ENCODE data around the gene PRCP. TPM values are rescaled to one million over a fixed set of nuclear protein-coding genes. Genes with fewer than 3 reads are reported as not detected.

Gene PRCP
- total RNA-seq, 1 donor from 2014 or later: 215 TPM

- DNase-seq (ENCODE audit: extremely low read depth, low read depth, low spot score): no peak
Measured at GRCh38 chr11:82791779-82792178, 108.5 kb downstream of the PRCP start.

- DNase-seq (ENCODE audit: extremely low read depth, low read depth, low spot score): no peak
Measured at GRCh38 chr11:82790723-82791484, 109.3 kb downstream of the PRCP start.

DNA sequence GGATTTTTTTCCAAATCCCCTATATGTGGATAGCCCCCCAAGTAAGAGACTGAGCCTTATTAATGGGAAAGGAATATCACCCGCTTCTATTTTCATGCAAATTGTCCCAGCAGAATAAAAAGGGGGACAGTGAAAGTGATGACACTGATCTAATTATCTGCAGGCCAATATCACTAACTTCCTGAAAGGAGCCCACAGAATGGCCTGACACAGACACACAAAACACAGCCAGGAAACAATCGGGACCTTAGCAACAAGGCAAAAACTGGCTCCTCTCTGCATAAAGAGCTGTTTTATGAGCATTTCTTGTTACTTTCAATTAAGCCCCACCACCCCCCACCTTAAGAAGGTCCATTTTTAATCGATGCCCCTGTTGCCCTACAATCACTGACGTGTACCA is 112.2 kb downstream of the PRCP start:
- no peak for DNase-seq (ENCODE audit: extremely low read depth, low read depth, low spot score)

GRCh38 chr11:82786836-82787235 is 113.4 kb downstream of the PRCP start:
- DNase-seq (ENCODE audit: extremely low read depth, low read depth, low spot score): no peak

DNA sequence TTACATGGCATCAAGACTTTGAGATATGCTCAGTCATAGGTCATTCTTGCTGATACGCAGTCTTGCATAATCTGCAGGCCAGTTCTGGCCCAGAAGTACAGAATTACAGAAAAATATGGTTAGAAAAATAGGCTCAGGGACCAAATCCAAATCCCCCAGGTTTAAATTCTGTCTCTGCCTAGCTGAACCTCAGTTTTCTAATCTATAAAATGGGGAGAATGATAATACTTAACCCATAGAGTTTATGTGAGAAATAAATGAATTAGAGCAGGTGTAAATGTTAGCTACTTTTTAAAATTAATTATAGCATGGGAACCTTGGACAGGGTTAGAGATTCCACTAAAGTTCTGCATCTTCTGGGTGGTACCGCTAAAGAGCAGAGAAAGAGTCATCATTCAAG is 114.2 kb downstream of the PRCP start:
- no peak for DNase-seq (ENCODE audit: extremely low read depth, low read depth, low spot score)

DNA sequence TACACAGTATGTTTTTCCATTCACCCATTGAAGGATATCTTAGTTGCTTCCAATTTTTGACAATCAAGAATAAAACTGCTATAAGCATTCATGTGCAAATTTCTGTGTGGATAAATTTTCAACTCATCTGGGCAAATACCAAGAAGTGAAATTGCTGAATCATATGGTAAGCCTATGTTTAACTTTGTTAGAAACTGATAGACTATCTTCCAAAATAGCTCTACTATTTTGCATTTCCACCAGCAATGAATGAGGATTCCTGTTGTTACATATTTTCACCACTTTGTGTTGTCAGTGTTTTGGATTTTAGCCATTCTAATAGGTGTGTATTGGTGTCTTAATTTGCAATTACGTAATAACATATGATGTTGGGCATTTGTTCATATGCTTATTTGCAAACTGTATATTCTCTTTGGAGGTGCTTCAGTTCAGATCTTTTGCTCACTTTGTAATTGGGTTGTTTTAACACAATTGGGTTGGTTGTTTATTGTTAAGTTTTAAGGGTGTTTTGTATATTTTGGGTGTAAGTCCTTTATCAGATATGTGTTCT is 117.3 kb downstream of the PRCP start:
- no peak for DNase-seq (ENCODE audit: extremely low read depth, low read depth, low spot score)

DNA sequence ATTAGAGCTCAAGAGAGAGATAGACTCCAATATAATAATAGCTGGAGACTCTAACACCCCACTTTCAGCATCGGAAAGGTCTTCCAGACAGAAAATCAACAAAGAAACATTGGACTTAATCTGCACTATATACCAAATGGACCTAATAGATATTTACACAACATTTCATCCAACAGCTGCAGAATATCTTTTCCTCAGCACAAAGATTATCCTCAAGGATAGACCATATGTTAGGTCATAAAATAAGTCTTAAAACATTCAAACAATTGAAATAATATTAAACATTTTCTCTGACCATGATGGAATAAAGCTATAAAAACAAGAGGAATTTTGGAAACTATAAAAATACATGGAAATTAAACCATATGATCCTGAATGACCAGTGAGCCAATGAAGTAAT is 121.5 kb downstream of the PRCP start:
- DNase-seq (ENCODE audit: extremely low read depth, low read depth, low spot score): no peak

GRCh38 chr11:82776377-82776776 is 123.9 kb downstream of the PRCP start:
- no peak for DNase-seq (ENCODE audit: extremely low read depth, low read depth, low spot score)

DNA sequence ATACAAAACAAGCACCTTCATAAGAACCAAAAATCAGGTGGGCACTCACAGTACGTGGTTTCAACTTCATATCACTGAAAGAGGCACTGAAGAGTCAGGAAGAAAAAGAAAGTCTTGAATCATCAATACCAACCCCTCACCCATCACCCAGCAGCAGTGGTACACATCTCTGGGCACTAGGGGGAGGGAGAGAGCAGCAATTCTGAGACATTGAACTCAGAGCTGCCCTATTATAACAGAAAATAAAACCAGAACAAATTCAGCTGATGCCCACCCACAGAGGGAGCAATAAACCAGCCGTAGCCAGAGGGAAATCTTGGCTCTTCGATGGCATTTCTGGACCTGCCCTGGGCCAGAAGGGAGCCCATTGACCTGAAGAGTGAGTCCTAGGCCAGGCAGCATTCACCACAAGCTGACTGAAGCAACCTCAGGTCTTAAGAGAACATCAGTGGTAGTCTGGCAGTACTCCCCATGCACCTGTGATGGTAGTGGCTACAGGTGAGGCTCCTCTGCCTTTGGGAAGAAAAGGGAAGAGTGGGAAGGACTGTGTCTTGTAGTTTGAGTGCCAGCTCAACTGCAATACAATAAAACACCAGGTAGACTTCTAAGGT is 124.4 kb downstream of the PRCP start:
- DNase-seq (ENCODE audit: extremely low read depth, low read depth, low spot score): peak; percentile 55

- DNase-seq (ENCODE audit: extremely low read depth, low read depth, low spot score): no peak
Measured at GRCh38 chr11:82775218-82775617, 125.0 kb downstream of the PRCP start.

Other genes with a start within 250 kb of the PRCP start
- gene FAM181B, start 166.6 kb downstream of the PRCP start, total RNA-seq: 0.05 and 0.06 TPM in 2 replicates
- 1.2 and 4.2 TPM in 2 replicates for gene DDIAS, start 1.3 kb upstream of the PRCP start, total RNA-seq
- gene RAB30, start 171.5 kb upstream of the PRCP start, total RNA-seq: 6.2 and 18.6 TPM in 2 replicates